Lung (tissue), 12 donors: Measurements from ENCODE around the gene NELL2. TPM values are rescaled to one million over a fixed set of nuclear protein-coding genes. Genes with fewer than 3 reads are reported as not detected.
A peak's percentile ranks its signal among the peaks of the same experiment; 100 is the strongest.

Source experiments
- ATAC-seq: fragments of 200-7000 bp; cut with Tn5 transposase; one replicate; pipeline ENCODE4 v1.9.1; 2020; ENCODE audit warnings: moderate number of reproducible peaks; ENCODE audit not compliant: insufficient read depth, low FRiP score
- DNase-seq, 3 donors: peaks; one replicate each; pipeline ENCODE4 v3.0.0-alpha.2; 2013 to 2017
- H3K27ac ChIP-seq, 2 donors: one replicate each; pipeline ENCODE4 v1.5.1; 2013; ENCODE audit warnings: mild to moderate bottlenecking in 2 of 2, moderate library complexity in 2 of 2, control low read depth in 1 of 2, inconsistent platforms in 1 of 2, low read depth in 1 of 2, low read length in 1 of 2
- H3K27me3 ChIP-seq, 3 donors: one replicate each; pipeline ENCODE4 v1.5.1; 2013; ENCODE audit warnings: low read length in 2 of 3; ENCODE audit not compliant: control insufficient read depth in 3 of 3, insufficient read depth in 3 of 3
- H3K36me3 ChIP-seq, 4 donors: one replicate each; pipeline ENCODE4 v1.5.1; 2013; ENCODE audit warnings: low read length in 4 of 4, mild to moderate bottlenecking in 1 of 4, moderate library complexity in 1 of 4; ENCODE audit not compliant: control insufficient read depth in 4 of 4, insufficient read depth in 4 of 4
- H3K4me1 ChIP-seq, 5 donors: one replicate each; pipeline ENCODE4 v1.5.1; 2013; ENCODE audit warnings: low read length in 5 of 5, mild to moderate bottlenecking in 2 of 5, moderate library complexity in 1 of 5; ENCODE audit not compliant: control insufficient read depth in 5 of 5, insufficient read depth in 5 of 5
- H3K4me3 ChIP-seq: one replicate; pipeline ENCODE4 v1.5.1; 2013; ENCODE audit warnings: mild to moderate bottlenecking, control low read depth, moderate library complexity
- H3K9ac ChIP-seq, 2 donors: one replicate each; pipeline ENCODE4 v1.5.1; 2013; ENCODE audit warnings: low read length in 2 of 2, control low read depth in 1 of 2; ENCODE audit not compliant: insufficient read depth in 1 of 2
- H3K9me3 ChIP-seq, 4 donors: one replicate each; pipeline ENCODE4 v1.5.1; 2013; ENCODE audit warnings: low read length in 3 of 4, mild to moderate bottlenecking in 1 of 4, moderate library complexity in 1 of 4; ENCODE audit not compliant: control insufficient read depth in 4 of 4, insufficient read depth in 3 of 4
- CTCF ChIP-seq: IDR thresholded peaks from 2 replicates; pipeline ENCODE4 v1.5.1; 2012; ENCODE audit warnings: mild to moderate bottlenecking; ENCODE audit errors: control extremely low read depth, extremely low read depth
- WGBS, 2 donors: extraction: QIAGEN DNeasy Blood & Tissue Kit; methylation state at CpG; one replicate each; pipeline ENCODE4 v1.1.7; 2013; 5-methylcytosine and 5-hydroxymethylcytosine counted together
- polyA plus RNA-seq, 2 donors: library from polyadenylated mRNA; stranded (reverse); fragments of 200-250 nt; gene quantifications; one replicate each; pipeline ENCODE4 v1.2.1, GENCODE V29; 2013
- total RNA-seq, 2 donors: library from RNA; depleted of rRNA in 1 of 2; stranded (reverse); fragments of >200 nt in 1 of 2; gene quantifications; one replicate each; pipeline ENCODE4 v1.2.1, GENCODE V29; 2014 to 2021
- donor health status: control.
- donor health status: control.
- donor health status: Bipolar disorder and iron deficiency.
- donor health status: healthy.
- donor health status: DM: yes; HTN: yes; CAD: no.

NELL2 gene
- total and polyA plus RNA-seq, 4 donors = 2.2 to 15.9 (median 8.6) TPM

GRCh38 chr12:44677724-44678123 is 198.4 kb downstream of the NELL2 start:
- TF ChIP-seq CTCF = no peak
- H3K27ac ChIP-seq = no peak overlapping the region
- ATAC-seq (no peak), DNase-seq (no peak)
- H3K9me3 ChIP-seq = no peaks in the 10 kb centered on the region
- H3K4me3 ChIP-seq = no peak overlapping the region
- H3K36me3 ChIP-seq = no peaks in the 10 kb centered on the region
- H3K9ac ChIP-seq = no peak overlapping the region
- H3K27me3 ChIP-seq = peaks cover 0 to 3% (median 0%) of the 10 kb centered on the region in 3 donors
- H3K4me1 ChIP-seq = no peaks in the 10 kb centered on the region

- no peaks in the 10 kb centered on the region for H3K36me3 ChIP-seq
- H3K9ac ChIP-seq = no peak overlapping the region
- peaks cover 0 to 3% (median 0%) of the 10 kb centered on the region in 3 donors for H3K27me3 ChIP-seq
- TF ChIP-seq CTCF = no peak
- no peak for DNase-seq
- peaks cover 0 to 2% (median 0%) of the 10 kb centered on the region in 4 donors for H3K9me3 ChIP-seq
- no peak for ATAC-seq
- no peaks in the 10 kb centered on the region for H3K4me1 ChIP-seq
- H3K4me3 ChIP-seq = no peak overlapping the region
- H3K27ac ChIP-seq = no peak overlapping the region
- WGBS, 2 donors = 16 to 33% methylated on average over 1 of the region's 1 CpG
These were observed 201.2 kb downstream of the NELL2 start for GRCh38 chr12:44674875-44675274.

- no peak for ATAC-seq
- TF ChIP-seq CTCF = no peak
- WGBS, 2 donors = 57 to 73% methylated on average over 1 of the region's 1 CpG
These were observed 202.3 kb downstream of the NELL2 start for GRCh38 chr12:44673811-44674210.

GRCh38 chr12:44672042-44672441 is 204.1 kb downstream of the NELL2 start:
- Histone ChIP-seq H3K4me1 (no peaks in the 10 kb centered on the region), H3K4me3 (no peak overlapping the region), H3K27me3 (no peaks in the 10 kb centered on the region), H3K9me3 (peaks cover 0 to 7% (median 1%) of the 10 kb centered on the region in 4 donors), H3K9ac (no peak overlapping the region), H3K27ac (no peak overlapping the region), H3K36me3 (no peaks in the 10 kb centered on the region)
- DNase-seq (no peak), ATAC-seq (no peak)
- TF ChIP-seq CTCF = no peak
- 92 to 95% methylated on average over 5 of the region's 5 CpGs for WGBS, 2 donors

More at GRCh38 chr12:44673811-44674210, 202.3 kb downstream of the NELL2 start:
- H3K27ac ChIP-seq = no peak overlapping the region
- H3K9ac ChIP-seq = no peak overlapping the region
- peaks cover 0 to 2% (median under 1%) of the 10 kb centered on the region in 4 donors for H3K9me3 ChIP-seq
- H3K27me3 ChIP-seq = peaks cover 0 to 3% (median 0%) of the 10 kb centered on the region in 3 donors
- H3K36me3 ChIP-seq = no peaks in the 10 kb centered on the region
- DNase-seq = peak in 2 of 3 donors; percentile 62 to 69
- H3K4me1 ChIP-seq = no peaks in the 10 kb centered on the region
- H3K4me3 ChIP-seq = no peak overlapping the region
